ENCODE measurements around the gene CNGB1. TPM values are rescaled to one million over a fixed set of nuclear protein-coding genes. Genes with fewer than 3 reads are reported as not detected.
"Not testable (repeated sequence)": the region's sequence is repeated elsewhere in the genome, so short reads cannot be mapped to it uniquely, and the experiment has no call there.

CNGB1 gene
- polyA plus RNA-seq, 1 donor from 2014 or later = 20.7 TPM

DNA sequence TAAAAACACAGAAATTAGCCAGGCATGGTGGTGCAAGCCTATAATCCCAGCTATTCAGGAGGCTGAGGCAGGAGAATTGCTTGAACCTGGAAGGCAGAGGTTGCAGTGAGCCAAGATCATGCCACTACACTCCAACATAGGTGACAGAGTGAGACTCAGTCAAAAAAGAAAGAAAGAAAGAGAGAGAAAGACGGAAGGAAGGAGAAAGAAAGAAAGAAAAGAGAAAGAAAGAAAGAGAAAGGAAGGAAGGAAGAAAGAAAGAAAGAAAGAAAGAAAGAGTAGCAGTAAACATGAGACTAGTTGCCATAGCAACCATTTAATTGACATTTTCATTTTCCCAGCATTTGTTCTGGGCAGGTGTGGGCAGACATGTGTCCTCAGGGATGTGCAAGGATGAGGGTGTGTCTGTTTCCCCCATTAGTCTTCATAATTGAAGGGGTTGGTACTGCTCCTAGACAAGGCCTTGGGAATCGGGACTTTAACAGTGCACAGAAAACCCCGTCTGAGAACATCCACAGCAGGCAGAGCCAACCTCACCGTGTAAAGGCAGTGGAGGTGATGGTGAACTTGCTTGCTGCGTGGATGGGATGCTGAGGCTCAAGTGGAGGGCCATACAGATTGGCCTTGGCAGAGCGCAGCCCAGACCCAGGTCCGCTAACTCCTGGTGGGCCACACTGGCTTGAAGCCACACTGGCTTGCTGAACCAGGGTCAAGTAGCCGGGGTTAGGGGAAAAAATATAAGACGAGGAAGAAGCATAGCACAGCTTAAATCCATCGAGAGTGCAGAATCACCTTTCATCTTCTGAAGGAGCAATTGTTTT lies 133.4 kb downstream of the CNGB1 start:
- no peaks in the 10 kb centered on the region for H3K36me3 ChIP-seq (ENCODE audit: insufficient read depth, low read length)
- H3F3A ChIP-seq (ENCODE audit: insufficient read depth, low read length, poor library complexity, severe bottlenecking) = no peaks in the 10 kb centered on the region
- TF ChIP-seq TAF1 (IDR thresholded peaks at IDR 0.05; ENCODE audit: low read depth) (no peak), SMC3 (conservative IDR thresholded peaks at IDR 0.05; ENCODE audit: poor library complexity) (no peak), EP300 (conservative IDR thresholded peaks at IDR 0.05; ENCODE audit: poor library complexity, severe bottlenecking) (no peak), MXI1 (conservative IDR thresholded peaks at IDR 0.05; ENCODE audit: poor library complexity, severe bottlenecking) (no peak), POLR2AphosphoS5 (IDR thresholded peaks at IDR 0.05) (no peak), EZH2 (IDR thresholded peaks at IDR 0.05; ENCODE audit: borderline replicate concordance, insufficient read depth, low read length, poor library complexity, severe bottlenecking) (no peak), RAD21 (conservative IDR thresholded peaks at IDR 0.05) (no peak)
- TF ChIP-seq, protein P1, sequence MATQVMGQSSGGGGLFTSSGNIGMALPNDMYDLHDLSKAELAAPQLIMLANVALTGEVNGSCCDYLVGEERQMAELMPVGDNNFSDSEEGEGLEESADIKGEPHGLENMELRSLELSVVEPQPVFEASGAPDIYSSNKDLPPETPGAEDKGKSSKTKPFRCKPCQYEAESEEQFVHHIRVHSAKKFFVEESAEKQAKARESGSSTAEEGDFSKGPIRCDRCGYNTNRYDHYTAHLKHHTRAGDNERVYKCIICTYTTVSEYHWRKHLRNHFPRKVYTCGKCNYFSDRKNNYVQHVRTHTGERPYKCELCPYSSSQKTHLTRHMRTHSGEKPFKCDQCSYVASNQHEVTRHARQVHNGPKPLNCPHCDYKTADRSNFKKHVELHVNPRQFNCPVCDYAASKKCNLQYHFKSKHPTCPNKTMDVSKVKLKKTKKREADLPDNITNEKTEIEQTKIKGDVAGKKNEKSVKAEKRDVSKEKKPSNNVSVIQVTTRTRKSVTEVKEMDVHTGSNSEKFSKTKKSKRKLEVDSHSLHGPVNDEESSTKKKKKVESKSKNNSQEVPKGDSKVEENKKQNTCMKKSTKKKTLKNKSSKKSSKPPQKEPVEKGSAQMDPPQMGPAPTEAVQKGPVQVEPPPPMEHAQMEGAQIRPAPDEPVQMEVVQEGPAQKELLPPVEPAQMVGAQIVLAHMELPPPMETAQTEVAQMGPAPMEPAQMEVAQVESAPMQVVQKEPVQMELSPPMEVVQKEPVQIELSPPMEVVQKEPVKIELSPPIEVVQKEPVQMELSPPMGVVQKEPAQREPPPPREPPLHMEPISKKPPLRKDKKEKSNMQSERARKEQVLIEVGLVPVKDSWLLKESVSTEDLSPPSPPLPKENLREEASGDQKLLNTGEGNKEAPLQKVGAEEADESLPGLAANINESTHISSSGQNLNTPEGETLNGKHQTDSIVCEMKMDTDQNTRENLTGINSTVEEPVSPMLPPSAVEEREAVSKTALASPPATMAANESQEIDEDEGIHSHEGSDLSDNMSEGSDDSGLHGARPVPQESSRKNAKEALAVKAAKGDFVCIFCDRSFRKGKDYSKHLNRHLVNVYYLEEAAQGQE (IDR thresholded peaks at IDR 0.05; ENCODE audit: borderline replicate concordance) = no peak
- TF ChIP-seq, protein P2, sequence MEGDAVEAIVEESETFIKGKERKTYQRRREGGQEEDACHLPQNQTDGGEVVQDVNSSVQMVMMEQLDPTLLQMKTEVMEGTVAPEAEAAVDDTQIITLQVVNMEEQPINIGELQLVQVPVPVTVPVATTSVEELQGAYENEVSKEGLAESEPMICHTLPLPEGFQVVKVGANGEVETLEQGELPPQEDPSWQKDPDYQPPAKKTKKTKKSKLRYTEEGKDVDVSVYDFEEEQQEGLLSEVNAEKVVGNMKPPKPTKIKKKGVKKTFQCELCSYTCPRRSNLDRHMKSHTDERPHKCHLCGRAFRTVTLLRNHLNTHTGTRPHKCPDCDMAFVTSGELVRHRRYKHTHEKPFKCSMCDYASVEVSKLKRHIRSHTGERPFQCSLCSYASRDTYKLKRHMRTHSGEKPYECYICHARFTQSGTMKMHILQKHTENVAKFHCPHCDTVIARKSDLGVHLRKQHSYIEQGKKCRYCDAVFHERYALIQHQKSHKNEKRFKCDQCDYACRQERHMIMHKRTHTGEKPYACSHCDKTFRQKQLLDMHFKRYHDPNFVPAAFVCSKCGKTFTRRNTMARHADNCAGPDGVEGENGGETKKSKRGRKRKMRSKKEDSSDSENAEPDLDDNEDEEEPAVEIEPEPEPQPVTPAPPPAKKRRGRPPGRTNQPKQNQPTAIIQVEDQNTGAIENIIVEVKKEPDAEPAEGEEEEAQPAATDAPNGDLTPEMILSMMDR (IDR thresholded peaks at IDR 0.05; ENCODE audit: poor library complexity, severe bottlenecking) = no peak
- H3K27me3 ChIP-seq (ENCODE audit: insufficient read depth, low read depth, low read length) = no peaks in the 10 kb centered on the region
- H3K79me2 ChIP-seq (replicated peaks; ENCODE audit: insufficient read depth, low read length) = no peaks in the 10 kb centered on the region
- H3K4me2 ChIP-seq (ENCODE audit: low read length) = peak overlapping the region; percentile 52
- no peaks in the 10 kb centered on the region for H3K9me2 ChIP-seq (ENCODE audit: insufficient read depth, low read length)
- peak overlapping the region; percentile 49 for H3K4me3 ChIP-seq (ENCODE audit: low read length)
- peak overlapping the region; percentile 74 for H3K9ac ChIP-seq (ENCODE audit: low read length)
- H3K9me3 ChIP-seq (ENCODE audit: low read length) = no peaks in the 10 kb centered on the region
- peak overlapping the region; percentile 95 for H3K27ac ChIP-seq (ENCODE audit: low read length)
- peak overlapping the region; percentile 32 for H2AFZ ChIP-seq (ENCODE audit: low read depth, low read length)
- no peaks in the 10 kb centered on the region for H4K20me1 ChIP-seq (ENCODE audit: insufficient read depth)

DNA sequence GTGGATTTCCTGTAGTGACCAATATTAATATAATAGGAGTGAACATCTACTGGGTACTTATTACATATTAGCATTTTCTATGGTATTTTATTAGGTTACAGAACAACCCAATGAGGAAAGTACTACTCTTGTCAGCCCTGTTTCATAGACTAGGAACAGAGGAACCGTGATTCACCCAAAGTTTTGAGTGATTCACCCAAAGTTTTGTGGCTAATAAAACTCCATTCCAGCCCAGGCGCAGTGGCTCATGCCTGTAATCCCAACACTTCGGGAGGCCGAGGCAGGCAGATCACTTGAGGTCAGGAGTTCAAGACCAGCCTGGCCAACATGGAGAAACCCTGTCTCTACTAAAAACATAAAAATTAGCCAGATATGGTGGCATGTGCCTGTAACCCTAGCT lies 135.5 kb downstream of the CNGB1 start:
- H3K27me3 ChIP-seq (ENCODE audit: insufficient read depth, low read depth, low read length); H3K9me3 ChIP-seq (ENCODE audit: low read length); H3K4me3 ChIP-seq (ENCODE audit: low read length); H2AFZ ChIP-seq (ENCODE audit: low read depth, low read length); H3K4me2 ChIP-seq (ENCODE audit: low read length); H3K36me3 ChIP-seq (ENCODE audit: insufficient read depth, low read length); H3K9me2 ChIP-seq (ENCODE audit: insufficient read depth, low read length); H4K20me1 ChIP-seq (ENCODE audit: insufficient read depth); H3K27ac ChIP-seq (ENCODE audit: low read length); H3F3A ChIP-seq (ENCODE audit: insufficient read depth, low read length, poor library complexity, severe bottlenecking); H3K79me2 ChIP-seq (replicated peaks; ENCODE audit: insufficient read depth, low read length); H3K9ac ChIP-seq (ENCODE audit: low read length): not testable (repeated sequence)

All from neural cell (in vitro differentiated cells).